Skeletal muscle cell (primary cell): ENCODE measurements around the gene CHRNG.

Experiments used
- DNase-seq: peaks from one replicate; pipeline ENCODE4 v3.0.0-alpha.2; 2010; ENCODE audit warnings: low read depth
- H3K4me3 ChIP-seq: 2 replicates; pipeline ENCODE4 v1.5.1; 2011; ENCODE audit warnings: low read depth, mild to moderate bottlenecking, control low read depth, low read length, moderate library complexity

The CHRNG gene, protein sequence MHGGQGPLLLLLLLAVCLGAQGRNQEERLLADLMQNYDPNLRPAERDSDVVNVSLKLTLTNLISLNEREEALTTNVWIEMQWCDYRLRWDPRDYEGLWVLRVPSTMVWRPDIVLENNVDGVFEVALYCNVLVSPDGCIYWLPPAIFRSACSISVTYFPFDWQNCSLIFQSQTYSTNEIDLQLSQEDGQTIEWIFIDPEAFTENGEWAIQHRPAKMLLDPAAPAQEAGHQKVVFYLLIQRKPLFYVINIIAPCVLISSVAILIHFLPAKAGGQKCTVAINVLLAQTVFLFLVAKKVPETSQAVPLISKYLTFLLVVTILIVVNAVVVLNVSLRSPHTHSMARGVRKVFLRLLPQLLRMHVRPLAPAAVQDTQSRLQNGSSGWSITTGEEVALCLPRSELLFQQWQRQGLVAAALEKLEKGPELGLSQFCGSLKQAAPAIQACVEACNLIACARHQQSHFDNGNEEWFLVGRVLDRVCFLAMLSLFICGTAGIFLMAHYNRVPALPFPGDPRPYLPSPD

DNA sequence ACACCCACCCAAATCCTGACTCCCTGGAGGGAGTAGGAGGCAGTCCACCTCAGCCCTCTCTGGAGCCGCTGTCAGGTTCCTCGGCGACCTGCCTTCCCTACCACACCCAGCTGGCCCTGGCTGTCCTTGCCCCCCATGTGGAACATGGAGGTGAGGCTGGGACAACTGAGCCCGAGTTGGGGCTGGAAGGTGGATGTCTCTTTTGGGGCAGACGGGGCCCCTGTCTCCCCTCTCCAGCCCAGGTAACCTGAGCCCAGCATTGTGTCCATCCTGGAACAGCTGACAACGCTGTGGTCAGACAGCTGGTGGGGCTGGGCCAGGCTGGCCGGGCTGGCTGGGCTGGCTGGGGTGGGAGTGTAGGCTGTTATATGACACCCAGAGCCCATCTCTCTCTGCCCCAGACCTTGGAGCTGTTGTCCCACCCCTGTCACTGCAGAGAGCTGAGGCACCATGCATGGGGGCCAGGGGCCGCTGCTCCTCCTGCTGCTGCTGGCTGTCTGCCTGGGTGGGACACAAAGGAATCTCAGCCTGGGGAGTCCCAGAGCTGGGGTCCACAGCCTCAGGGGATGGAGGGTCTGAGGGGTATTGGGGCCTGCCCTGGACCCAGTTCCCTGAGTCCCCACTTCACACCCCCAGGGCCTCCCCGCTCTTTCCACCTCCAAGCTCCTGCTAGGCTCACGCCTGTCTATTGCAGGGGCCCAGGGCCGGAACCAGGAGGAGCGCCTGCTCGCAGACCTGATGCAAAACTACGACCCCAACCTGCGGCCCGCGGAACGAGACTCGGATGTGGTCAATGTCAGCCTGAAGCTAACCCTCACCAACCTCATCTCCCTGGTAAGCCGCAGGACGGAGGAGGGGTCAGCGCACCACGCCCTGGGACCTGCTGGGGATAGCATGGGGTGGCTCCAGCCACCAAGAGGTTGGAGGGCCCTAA is at the start of gene CHRNG:
Gene CHRNG (plus strand): TSS at position 395 of the 934 bp plus-strand sequence. CDS start 56 bp downstream, at position 451.
- H3K4me3 ChIP-seq: peak within 1 kb of the TSS; percentile 41
- no peak for DNase-seq

DNA sequence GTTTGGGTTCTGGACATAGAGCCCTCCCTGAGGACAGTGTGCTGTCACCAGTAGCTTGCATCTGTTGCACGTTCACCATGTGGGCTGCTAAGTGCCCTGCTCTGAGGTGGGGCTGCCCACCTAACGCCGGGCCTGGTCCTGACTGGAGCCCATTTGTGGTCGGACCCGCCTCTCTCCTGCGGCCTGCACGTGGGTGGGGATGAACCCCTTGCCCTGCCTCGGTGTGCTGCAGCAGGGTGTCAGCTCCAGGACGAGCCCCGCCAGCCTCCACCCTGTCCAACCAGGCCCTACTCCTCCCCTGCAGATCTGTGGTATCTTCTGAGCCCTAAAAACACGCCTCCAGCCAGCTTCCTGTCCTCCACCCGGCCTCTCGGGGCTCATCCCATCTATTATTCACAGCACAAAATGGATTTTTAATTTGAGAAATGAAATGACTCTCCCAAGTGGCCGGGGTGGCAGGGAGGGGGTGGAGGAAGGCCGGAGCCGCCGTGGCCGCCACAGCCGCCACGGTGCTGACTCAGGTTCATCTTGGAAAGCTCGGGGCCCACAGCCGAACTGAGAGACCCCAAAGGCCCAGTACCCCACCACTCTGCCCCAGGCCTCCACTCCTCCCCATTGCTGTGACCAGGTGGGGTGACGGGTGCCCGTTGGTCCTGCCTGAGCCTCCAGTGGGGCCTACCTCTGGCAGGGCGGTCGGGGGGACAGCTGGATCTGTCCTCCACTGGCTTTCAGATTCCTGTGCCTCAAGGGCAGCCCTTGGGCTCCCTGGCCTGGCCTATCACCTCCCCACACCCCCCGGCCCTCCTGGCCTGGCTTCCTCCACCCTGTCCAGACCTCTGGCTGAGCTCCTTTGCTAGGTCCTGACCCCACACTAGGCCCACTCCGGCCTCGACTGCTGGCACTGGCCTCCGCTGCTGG is 49.0 kb upstream of the CHRNG start:
- no peak for DNase-seq
- no peak overlapping the region for H3K4me3 ChIP-seq

DNA sequence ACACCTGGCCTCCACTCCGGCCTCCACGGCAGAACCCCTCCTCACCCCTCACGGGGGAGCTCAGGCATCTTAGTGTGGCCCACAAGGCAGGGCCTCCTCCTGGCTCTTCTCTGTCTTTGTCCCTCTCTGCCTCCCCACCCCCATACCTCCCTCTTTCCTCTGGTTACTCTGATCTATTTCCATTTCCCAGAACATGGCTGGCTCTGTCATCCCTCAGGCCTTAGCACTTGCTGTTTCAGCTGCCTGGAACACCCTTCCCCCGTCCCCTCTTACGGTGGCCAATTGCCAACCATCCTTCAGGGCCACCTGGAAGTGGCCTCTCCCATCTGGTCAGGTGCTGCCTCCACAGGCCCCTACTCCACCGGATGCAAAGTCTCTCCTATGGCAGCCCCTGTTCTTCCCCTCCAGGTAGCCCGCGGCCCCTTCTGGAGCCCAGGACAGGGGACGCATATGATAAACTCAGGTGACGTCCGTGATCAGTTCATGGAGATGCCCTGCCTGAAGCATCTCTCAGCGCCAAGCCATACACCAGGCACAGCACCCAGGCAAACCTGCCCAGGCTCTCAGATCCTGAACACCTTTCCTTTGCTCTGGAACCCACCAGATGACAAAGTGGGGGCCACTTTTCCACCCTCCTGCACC is 48.2 kb upstream of the CHRNG start:
- no peak for DNase-seq
- H3K4me3 ChIP-seq: no peak overlapping the region

DNA sequence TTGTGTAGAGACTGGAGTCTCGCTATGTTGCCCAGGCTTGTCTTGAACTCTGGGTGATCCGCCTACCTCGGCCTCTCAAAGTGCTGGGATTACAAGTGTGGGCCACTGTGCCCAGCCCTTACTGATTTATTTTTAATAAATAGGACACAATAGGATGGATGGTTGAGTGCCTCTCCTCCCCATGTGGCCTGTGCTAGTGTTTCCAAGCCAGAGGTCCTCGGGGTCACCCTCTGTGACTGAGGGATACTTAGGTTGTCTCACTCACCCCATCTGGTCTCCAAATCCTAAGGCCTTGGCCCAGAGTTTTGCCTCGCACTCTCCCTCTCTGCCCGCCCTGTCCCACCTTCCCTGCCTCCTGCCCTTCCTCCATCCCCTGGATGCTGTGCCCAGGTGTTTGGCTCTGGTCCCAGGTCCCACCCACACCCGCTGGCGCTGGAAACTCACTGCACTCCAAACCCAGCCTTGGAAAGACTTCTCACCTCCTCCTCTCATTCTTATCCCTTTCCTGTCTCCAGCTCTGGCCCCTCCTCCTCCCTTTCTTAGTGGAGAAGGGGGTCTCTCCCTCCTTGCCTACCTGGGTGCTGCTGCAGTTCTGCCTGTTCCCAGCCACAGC is 47.1 kb upstream of the CHRNG start:
- no peak overlapping the region for H3K4me3 ChIP-seq
- no peak for DNase-seq

DNA sequence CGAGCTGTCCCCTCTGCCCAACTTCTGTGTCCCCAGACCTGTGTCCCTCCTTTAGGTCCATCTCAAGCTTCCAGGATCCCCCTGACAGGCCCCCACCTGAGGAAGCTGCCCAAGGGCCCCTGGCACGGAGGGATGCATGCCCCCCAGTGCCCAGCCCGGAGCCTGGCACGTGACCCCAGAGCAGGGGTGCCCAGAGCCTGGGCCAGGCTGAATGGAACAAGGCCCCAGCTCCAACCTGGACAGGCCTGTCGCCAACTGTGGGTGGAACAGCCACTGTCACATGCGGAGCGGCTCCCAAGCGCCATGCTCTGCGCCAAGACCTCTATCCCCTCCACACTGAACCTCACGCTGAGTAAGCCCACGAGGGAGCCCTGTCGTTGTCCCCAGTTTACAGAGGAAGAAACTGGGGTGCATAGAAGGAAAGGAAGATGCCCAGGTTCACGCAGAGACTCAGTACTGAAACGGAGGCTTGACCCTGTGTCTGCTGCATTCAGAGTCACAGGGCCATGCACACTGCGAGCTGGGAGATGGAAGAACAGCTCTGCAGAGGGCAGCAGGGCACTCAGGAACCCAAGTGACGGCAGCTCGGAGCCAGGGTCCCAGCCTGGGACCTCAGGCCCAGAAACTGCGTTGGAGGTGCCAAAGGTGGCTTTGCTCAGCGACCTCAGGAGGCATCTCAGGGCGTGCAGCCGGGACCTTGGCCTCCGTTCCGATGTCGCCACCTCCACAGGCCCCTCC is 46.4 kb upstream of the CHRNG start:
- H3K4me3 ChIP-seq: no peak overlapping the region
- no peak for DNase-seq

DNA sequence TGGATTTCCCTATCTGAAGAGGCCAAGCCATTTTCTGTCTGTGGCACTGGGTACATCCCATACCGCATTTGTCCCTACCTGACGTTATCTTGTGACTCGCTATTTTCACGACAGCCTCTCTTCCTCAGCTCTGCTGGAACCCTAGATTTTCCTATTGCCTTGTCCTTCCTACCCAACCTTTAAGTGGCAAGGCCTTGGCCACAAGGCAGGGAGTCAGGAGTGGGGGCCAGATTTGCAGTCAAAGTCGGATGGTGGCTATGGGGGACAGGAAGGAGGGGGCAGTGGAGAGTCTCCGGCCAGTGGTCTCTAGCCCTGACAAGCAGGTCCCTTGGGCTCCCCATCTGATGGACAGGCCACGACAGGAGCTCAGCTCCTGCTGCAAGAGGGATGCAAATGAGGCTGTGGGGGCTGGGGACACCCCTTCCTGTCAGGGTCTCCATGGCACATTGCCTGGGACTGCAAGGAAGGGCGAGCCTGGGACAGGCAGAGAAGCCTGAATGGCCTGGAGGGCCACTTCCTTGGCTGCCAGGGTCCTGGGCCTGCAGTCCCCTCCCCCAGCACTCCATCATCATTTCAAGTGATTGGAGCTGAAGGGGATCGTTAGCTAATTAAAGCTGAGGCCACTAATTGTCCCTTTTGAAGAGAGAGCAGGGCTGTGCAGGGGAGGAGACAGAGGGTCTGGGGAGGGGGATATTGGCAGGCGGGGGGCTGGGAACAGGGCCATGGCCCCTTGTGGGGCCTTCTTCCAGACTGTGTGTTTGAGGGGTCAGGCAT is 45.6 kb upstream of the CHRNG start:
- DNase-seq: no peak
- H3K4me3 ChIP-seq: no peak overlapping the region

DNA sequence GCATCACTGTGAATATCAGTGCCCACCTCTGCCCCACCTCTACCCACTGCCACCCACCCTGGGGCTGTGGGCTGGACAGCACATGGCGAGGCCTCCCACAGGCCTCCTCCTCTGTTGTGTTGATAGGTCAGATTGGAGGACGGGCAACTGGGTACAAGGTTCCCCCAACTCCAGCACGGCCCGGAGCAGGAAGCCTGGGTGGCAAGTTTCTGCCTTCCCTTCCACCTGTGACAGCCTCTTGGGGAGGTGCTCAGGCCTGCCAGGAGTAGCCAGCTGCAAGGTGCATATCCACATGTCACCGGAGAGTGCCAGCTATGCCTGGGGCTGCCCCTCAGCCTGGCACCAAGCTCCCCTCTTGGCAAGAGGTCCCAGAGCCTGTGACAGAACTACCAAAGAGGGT is 45.0 kb upstream of the CHRNG start:
- H3K4me3 ChIP-seq: no peak overlapping the region
- no peak for DNase-seq

DNA sequence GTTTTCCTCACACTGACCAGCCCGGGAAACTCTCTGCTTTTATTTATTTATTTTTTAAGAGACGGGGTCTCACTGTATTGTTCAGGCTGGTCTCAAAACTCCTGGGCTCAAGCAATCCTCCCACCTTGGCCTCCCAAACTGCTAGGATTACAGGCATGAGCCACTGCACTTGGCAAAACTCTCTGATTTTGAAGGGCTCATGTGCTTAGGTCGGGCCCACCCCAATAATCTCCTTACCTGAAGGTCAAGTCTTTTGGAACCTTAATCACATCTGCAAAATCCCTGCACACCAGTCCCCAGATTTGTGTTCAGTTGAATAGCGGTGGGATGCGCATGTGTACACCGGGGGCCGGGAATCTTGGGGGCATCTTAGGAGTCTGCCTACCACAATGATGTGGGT is 44.2 kb upstream of the CHRNG start:
- H3K4me3 ChIP-seq: no peak overlapping the region
- DNase-seq: no peak

DNA sequence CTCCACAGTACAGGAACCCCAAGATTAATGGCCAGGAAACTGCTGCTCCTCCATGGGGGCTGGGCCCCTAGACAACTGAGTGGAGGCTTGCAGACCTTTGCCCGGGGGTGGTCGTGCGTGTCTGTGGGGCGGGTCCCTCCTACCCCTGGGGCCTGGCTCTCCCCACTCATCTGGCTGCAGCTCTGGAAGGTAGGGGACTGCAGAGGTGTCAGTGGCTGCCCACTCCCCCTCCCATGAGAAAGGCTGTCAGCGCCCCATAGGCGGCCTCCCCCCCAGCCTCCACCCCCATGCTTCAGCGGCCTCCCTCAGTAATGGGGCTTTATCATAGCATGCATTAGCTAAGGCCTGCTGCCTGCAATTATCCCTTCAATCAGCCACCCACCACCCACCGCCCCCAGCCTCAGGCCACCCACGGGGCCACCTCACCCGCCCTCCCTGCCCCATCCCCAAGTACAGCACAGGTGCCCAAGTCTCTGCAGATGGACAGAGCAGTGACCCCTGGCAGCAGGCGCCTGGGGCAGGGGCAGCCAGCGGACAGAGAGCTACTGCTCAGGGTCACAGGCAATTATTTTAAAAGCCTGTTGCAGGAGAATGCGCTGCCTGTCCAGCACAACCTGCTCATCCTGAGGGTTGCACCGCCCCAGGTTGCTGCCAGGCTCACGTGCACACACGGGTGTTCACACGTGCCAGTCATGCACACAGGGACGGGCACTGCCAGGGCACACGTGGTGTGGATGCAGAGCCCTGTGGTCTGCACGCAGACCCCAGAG is 42.8 kb upstream of the CHRNG start:
- DNase-seq: no peak
- no peak overlapping the region for H3K4me3 ChIP-seq

DNA sequence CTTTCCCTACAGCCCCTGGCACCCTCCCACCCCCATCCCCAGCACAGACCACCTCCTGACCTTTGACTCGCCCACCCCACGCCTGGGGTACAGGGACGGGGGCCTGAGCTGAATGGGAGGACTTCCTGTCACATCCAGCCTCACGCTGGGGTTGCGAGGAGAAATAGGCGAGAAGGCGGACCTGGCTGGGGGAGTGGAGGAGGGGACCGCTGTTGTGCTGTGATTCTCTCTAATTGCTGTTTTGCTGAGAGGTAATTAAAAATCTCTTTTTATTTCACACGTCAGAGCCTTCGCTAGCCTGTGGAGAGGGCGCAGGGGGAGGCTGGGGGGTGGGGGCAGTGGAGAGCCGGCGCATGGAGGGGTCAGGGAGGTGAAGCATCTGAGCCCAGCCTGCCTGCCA is 42.1 kb upstream of the CHRNG start:
- H3K4me3 ChIP-seq: no peak overlapping the region
- no peak for DNase-seq

DNA sequence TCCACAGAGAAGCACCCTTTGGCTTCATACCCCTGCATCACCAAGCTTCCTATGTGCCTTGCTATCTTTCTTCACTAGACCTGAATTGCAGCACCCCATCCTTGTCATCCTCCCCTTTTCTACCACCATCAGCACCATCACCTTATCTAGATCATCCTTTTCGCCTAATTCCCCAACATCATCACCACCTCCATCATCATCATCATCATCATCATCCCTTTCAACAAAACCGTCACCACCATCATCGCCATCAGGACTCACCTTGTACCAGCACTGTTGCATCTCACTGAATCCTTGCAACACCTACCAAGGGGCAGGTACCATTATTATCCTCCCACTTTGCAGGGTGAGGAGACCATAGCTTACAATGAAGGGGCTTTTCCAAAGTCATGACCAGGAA is 41.0 kb upstream of the CHRNG start:
- no peak for DNase-seq
- no peak overlapping the region for H3K4me3 ChIP-seq

DNA sequence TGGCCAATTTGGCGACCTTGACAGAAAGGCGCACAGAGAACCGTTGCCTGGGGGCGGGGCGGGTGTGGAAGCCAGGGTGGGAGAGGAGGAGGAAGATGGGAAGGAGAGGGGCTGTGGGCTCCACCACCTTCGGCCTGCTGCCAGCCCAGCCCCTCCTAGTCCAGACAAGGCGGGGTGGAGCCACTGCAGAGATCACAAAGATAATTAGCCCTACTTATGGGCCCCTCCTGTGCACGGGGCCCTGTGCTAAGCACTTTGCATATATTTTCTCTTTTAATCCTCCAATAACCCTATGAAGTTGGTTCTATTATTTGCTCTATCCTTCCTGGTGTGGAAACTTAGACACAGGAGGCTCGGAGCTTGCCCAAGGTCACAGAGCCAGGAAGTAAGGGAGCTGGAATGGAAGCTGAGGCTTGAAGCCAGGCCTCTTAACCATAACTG is 38.1 kb upstream of the CHRNG start:
- no peak overlapping the region for H3K4me3 ChIP-seq
- DNase-seq: no peak

DNA sequence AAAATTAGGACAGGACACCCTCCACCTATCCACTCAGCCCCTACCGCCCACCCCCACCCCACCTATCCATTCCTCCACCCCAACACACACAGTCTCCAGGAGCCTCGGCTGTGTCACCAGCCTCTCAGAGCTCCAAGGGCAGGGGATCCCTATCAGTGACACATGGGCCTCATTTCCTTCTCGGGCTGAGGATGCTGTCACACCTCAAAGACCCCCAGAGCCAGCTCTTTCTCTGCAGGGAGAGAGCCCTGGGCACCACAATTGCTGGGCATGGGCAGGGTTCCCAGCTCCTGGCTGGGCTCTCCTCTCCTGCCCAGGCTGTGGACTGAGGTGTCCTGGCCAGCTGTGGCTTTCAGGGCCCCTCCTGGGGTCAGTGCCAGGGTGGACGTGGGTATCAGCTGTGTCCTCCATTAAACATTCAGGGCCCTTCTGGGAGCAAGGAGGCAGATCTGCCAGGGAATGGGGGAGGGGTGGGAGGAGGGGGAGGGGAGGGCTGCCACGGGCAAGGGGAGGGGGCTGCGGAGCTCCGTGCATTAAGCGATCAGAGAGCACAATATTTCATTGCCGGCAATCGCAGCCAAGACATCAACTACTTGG is 37.6 kb upstream of the CHRNG start:
- DNase-seq: no peak
- no peak overlapping the region for H3K4me3 ChIP-seq

DNA sequence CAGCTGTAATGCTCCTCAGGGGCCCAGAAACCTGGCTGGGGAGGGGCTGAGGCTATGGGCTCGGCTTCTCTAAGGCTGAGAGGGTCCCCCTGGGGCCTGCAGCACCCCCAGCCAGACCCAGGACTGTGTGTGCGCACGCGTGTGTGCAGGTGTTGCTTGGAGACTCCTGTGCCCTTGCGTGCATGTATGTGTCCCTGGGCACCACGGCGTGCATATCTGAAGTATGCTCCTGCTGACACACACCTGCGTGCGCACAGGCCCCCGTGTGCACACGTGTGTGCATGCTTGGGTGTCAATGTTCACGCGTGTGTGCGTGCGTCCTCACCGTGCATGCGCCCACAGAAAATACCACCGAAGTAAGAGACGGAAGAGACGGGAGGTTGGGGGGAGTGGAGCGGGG is 37.0 kb upstream of the CHRNG start:
- DNase-seq: no peak
- no peak overlapping the region for H3K4me3 ChIP-seq

DNA sequence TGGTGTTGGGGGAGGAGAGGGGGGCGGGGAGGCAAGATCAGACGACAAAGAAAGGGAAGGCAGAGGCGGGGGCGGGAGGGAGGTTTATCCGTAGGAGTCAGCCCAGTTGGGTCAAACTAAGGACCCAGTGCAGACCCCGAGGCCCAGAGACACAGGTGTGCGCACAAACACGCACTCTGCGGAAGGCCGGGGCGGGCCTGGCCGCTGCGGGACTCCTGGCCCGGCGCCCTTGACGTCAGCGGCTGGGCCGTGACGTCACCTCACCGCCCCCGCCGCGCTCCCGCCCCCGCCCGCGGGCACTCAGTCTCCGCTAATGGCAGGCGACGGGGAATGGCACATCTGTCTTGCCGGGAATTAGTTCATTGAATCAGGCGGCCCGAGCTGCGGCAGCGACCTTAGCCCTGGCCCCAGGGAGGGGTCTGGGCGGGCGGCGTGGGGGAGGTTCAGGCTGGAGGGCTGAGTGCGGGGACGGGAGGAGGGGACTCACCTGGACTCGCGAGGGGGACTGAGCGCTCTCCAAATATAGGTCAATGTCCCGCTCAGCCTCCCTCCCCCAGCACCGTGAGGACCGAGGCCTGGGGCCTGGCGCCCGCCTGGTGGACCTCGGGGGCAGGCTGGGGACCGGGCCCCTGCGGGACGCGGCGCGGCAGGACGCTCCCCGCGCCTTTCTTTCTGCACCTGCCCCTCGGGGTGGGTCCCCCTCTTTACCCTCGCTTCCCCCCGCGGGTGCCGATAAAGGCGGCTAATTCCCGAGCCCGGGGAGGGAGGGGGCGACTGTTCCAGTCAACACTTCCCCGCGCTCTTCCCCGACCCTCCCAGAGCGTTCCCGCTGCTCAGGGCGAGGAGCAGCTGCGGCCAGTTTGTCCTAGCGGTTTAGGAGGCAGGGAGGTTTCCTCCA is 36.3 kb upstream of the CHRNG start:
- H3K4me3 ChIP-seq: peak overlapping the region; percentile 13
- DNase-seq: no peak
